Panc1 (cell line): ENCODE measurements around the gene ECT2. TPM values are rescaled to one million over a fixed set of nuclear protein-coding genes. Genes with fewer than 3 reads are reported as not detected.

ENCODE experiments used
- ATAC-seq: fragments of 200-7000 bp; cut with Tn5 transposase; 2 replicates; pipeline ENCODE4 v1.9.1; 2020; ENCODE audit warnings: mild to moderate bottlenecking, moderate library complexity
- BruUV-seq: library from RNA; stranded (reverse); fragments of 400-500 nt; replicated peaks from 2 replicates; lab custom pipeline; 2021; lab: Mats Ljungman, UMichigan
- CTCF ChIA-PET: fragments of 300-600 bp; sonication (Branson Sonifier 250); formaldehyde crosslinking; loops from one replicate; lab custom pipeline; 2022; ENCODE audit warnings: antibody characterized with exemption; lab: Charles Lee
- POLR2A ChIA-PET: fragments of 300-600 bp; sonication (Branson Sonifier 250); formaldehyde crosslinking; loops from one replicate; lab custom pipeline; 2022; ENCODE audit warnings: antibody characterized with exemption; lab: Charles Lee
- DNase-seq: peaks from one replicate; pipeline ENCODE4 v3.0.0-alpha.2; 2010; ENCODE audit warnings: low read depth, low spot score
- H3K27ac ChIP-seq: 2 replicates; pipeline ENCODE4 v1.5.1; 2011; ENCODE audit warnings: mild to moderate bottlenecking, low read length, inconsistent platforms
- H3K27me3 ChIP-seq: fragments of 200-500 bp; sonication (Bioruptor generic); 2 replicates; pipeline ENCODE4 v1.6.0; 2014; ENCODE audit warnings: low read length, inconsistent platforms; ENCODE audit not compliant: control insufficient read depth, insufficient read depth
- H3K36me3 ChIP-seq: fragments of 200-500 bp; sonication (Bioruptor generic); 2 replicates; pipeline ENCODE4 v1.5.1; 2014; ENCODE audit warnings: inconsistent platforms, mild to moderate bottlenecking, low read length, moderate library complexity; ENCODE audit not compliant: control insufficient read depth, insufficient read depth
- H3K4me1 ChIP-seq: 2 replicates; pipeline ENCODE4 v1.5.1; 2011; ENCODE audit warnings: inconsistent platforms, mild to moderate bottlenecking, low read length, moderate library complexity; ENCODE audit not compliant: control insufficient read depth, insufficient read depth
- H3K4me3 ChIP-seq, 2 experiments: 2 replicates each; pipeline ENCODE4 v1.5.1; 2011 to 2012; ENCODE audit warnings: low read depth in 2 of 2, low read length in 2 of 2, mild to moderate bottlenecking in 2 of 2, inconsistent platforms in 1 of 2, moderate library complexity in 1 of 2
- H3K9me3 ChIP-seq: fragments of 200-500 bp; sonication (Bioruptor generic); 2 replicates; pipeline ENCODE4 v1.5.1; 2014; ENCODE audit warnings: low read depth, mild to moderate bottlenecking, inconsistent platforms, low read length, moderate library complexity; ENCODE audit not compliant: control insufficient read depth, insufficient read depth
- CTCF ChIP-seq: fragments of 450-650 bp; IDR thresholded peaks from 2 replicates; pipeline ENCODE4 v1.5.1; 2017; ENCODE audit warnings: mild to moderate bottlenecking
- POLR2AphosphoS5 ChIP-seq: IDR thresholded peaks from 2 replicates; pipeline ENCODE4 v1.6.1; 2012; ENCODE audit warnings: mild to moderate bottlenecking, low read depth, low read length, moderate library complexity
- REST ChIP-seq, 2 experiments: IDR thresholded peaks; 2 replicates each; pipeline ENCODE4 v1.6.1; 2011 to 2012; ENCODE audit warnings: low read depth in 2 of 2, control low read depth in 1 of 2, low read length in 1 of 2, mild to moderate bottlenecking in 1 of 2, moderate library complexity in 1 of 2; ENCODE audit not compliant: insufficient read depth in 1 of 2
- SIN3A ChIP-seq: IDR thresholded peaks from 2 replicates; pipeline ENCODE4 v1.6.1; 2012; ENCODE audit warnings: low read depth, mild to moderate bottlenecking, low read length, moderate library complexity, borderline replicate concordance; ENCODE audit not compliant: insufficient read depth
- TCF7L2 ChIP-seq: IDR thresholded peaks from 2 replicates; pipeline ENCODE4 v1.6.1; 2011; ENCODE audit warnings: mild to moderate bottlenecking, low read depth, low read length, inconsistent platforms
- in situ Hi-C: cut with HindIII; loops from 2 replicates; pipeline ENCODE4 v1.10.0; 2016; ENCODE audit warnings: low sequenced_read_pairs, low pct_unique_long_range_greater_than_20kb
- intact Hi-C: fragments of 100-400 bp; cut with micrococcal nuclease; formaldehyde crosslinking; loops from one replicate; pipeline ENCODE4 v1.10.0; 2022; ENCODE audit not compliant: unreplicated experiment
- total RNA-seq: library from RNA; stranded (reverse); gene quantifications from one replicate; pipeline ENCODE4 v1.2.1, GENCODE V29; 2021; ENCODE audit not compliant: unreplicated experiment

ECT2 gene
- total RNA-seq, 1 experiment from 2014 or later = 102 TPM

GRCh38 chr3:172853921-172854666 is 103.6 kb downstream of the ECT2 start:
- DNase-seq = no peak
- no TSS peak for BruUV-seq
- H3K4me1 ChIP-seq = no peaks in the 10 kb centered on the region
- TF ChIP-seq CTCF (no peak), REST (IDR thresholded peaks at IDR 0.05; ENCODE audit: insufficient read depth in 1 of 2, low read depth in 2 of 2, low read length in 1 of 2) (no peak), TCF7L2 (no peak), POLR2AphosphoS5 (no peak), SIN3A (no peak)
- no peak overlapping the region for H3K4me3 ChIP-seq
- H3K27me3 ChIP-seq = peaks cover 12% of the 10 kb centered on the region
- no peak for ATAC-seq
- H3K9me3 ChIP-seq = no peaks in the 10 kb centered on the region
- no peaks in the 10 kb centered on the region for H3K36me3 ChIP-seq
- intact Hi-C loops (no loop called here), in situ Hi-C loops (no loop called here)
- no peak overlapping the region for H3K27ac ChIP-seq
- ChIA-PET POLR2A (no interaction called here), CTCF (no interaction called here)

GRCh38 chr3:172855037-172855436 is 104.5 kb downstream of the ECT2 start:
- Histone ChIP-seq H3K4me3 (no peak overlapping the region), H3K9me3 (no peaks in the 10 kb centered on the region), H3K27me3 (peaks cover 12% of the 10 kb centered on the region), H3K36me3 (no peaks in the 10 kb centered on the region), H3K4me1 (no peaks in the 10 kb centered on the region), H3K27ac (no peak overlapping the region)
- intact Hi-C loops = no loop called here
- no TSS peak for BruUV-seq
- TF ChIP-seq POLR2AphosphoS5 (no peak), SIN3A (no peak), CTCF (no peak), REST (IDR thresholded peaks at IDR 0.05; ENCODE audit: insufficient read depth in 1 of 2, low read depth in 2 of 2, low read length in 1 of 2) (no peak), TCF7L2 (no peak)
- DNase-seq (no peak), ATAC-seq (no peak)
- CTCF ChIA-PET = no interaction called here
- in situ Hi-C loops = no loop called here
- POLR2A ChIA-PET = no interaction called here
